ENCODE measurements around the gene FAM120AOS.

FAM120AOS gene

DNA sequence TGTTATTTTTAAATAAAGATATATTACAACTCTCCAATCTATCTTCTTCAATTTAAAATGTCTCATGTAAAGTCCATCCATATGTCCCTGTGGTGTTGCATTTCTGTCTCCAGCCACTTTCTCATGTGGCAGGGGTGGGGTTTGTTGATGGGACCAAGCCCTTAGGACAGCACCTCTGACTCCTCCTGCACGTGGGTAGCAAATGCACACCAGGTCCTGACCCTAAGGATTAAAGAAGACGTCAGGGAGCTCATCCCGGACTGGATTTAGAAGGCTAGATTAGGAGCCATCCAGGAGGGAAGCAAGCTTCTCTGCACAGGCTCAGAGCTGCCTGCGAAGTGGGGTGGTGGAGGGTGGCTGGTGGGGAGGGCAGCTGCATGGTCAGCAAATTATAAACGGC is 38.9 kb upstream of the FAM120AOS start:
- no peaks in the 10 kb centered on the region for H3K27me3 Mint-ChIP-seq (ENCODE audit: low read depth, poor library complexity)
- H3K27ac Mint-ChIP-seq = peak overlapping the region; percentile 18
- TF ChIP-seq, protein P1, sequence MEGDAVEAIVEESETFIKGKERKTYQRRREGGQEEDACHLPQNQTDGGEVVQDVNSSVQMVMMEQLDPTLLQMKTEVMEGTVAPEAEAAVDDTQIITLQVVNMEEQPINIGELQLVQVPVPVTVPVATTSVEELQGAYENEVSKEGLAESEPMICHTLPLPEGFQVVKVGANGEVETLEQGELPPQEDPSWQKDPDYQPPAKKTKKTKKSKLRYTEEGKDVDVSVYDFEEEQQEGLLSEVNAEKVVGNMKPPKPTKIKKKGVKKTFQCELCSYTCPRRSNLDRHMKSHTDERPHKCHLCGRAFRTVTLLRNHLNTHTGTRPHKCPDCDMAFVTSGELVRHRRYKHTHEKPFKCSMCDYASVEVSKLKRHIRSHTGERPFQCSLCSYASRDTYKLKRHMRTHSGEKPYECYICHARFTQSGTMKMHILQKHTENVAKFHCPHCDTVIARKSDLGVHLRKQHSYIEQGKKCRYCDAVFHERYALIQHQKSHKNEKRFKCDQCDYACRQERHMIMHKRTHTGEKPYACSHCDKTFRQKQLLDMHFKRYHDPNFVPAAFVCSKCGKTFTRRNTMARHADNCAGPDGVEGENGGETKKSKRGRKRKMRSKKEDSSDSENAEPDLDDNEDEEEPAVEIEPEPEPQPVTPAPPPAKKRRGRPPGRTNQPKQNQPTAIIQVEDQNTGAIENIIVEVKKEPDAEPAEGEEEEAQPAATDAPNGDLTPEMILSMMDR (IDR thresholded peaks at IDR 0.05) = no peak
- peaks cover 51% of the 10 kb centered on the region for H3K36me3 Mint-ChIP-seq (ENCODE audit: low read depth)
- peaks cover 17% of the 10 kb centered on the region for H3K4me1 Mint-ChIP-seq
- DNase-seq = no peak
- H3K4me3 Mint-ChIP-seq = no peak overlapping the region
- no peaks in the 10 kb centered on the region for H3K9me3 Mint-ChIP-seq

DNA sequence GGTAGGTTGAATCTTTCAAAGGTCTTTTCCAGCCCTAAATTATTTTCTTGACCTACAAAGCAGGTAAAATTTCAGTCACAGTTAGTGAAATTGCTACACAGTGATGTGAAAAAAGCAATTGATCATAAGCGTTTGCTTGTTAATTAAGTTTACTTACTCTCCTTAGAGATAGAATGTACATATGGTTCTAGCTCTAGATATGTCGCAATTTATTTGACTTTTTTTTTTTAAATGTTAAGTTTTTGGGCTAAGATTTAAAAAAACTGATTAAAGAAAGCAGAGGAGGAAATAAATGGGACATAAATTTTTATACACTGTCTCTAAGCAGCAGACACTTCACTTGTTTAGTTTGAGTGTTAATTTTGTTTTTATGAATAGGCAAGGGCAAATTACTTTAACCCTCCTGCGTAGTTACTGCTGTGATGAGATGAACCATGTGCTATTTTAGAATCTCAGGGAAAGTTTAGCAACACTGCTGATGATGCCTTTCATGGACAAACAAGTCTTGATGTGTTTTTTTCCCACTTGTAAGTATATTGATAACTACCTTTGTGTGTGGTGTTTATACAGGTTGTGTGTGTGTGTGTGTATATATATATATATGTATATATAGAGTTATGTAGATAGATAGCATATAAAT is 38.3 kb upstream of the FAM120AOS start:
- Mint-ChIP-seq H3K27me3 (ENCODE audit: low read depth, poor library complexity) (no peaks in the 10 kb centered on the region), H3K4me1 (peaks cover 17% of the 10 kb centered on the region), H3K36me3 (ENCODE audit: low read depth) (peaks cover 49% of the 10 kb centered on the region), H3K4me3 (no peak overlapping the region), H3K9me3 (no peaks in the 10 kb centered on the region), H3K27ac (no peak overlapping the region)
- TF ChIP-seq, protein P1 (IDR thresholded peaks at IDR 0.05) = no peak
- DNase-seq = no peak

DNA sequence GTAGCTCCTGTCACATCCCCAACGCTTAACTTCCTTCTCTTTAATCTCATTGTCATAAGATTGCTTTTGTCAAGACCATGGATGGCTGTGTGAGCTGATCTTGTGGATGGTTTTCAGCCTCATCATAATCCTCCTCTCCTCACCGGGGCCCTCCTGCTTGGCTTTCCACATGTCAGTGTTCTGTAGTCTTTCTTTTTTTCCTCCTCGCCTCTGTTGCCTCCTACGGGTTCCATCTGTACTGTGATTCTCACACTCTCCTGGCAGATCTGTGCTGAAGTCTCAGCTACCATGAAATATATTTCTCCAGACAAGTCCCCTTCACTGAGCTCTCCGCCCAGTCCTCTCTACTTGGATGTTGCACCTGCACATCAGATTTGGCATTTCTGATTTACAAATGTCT is 34.9 kb upstream of the FAM120AOS start:
- peaks cover 17% of the 10 kb centered on the region for H3K4me1 Mint-ChIP-seq
- H3K27ac Mint-ChIP-seq = peak overlapping the region; percentile 43
- TF ChIP-seq, protein P1 (IDR thresholded peaks at IDR 0.05) = no peak

DNA sequence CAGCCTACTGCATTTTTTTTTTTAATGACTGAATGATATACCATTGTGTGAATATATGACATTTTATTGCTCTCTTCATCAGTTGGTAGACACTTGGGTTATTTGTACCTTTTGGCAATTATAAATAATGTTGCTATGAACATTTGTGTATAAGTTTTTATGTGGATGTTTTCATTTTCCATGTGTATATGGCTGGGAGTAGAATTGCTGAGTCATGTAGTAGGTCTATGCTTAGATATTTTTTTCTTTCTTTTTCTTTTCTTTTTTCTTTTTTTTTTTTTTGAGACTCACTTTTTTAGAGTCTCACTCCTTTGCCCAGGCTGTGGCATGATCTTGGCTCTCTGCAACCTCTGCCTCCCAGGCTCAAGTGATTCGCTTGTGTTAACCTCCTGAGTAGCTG is 32.9 kb upstream of the FAM120AOS start:
- TF ChIP-seq, protein P1 (IDR thresholded peaks at IDR 0.05) = no peak
- H3K9me3 Mint-ChIP-seq = no peaks in the 10 kb centered on the region
- H3K4me3 Mint-ChIP-seq = no peak overlapping the region
- H3K27ac Mint-ChIP-seq = no peak overlapping the region
- H3K36me3 Mint-ChIP-seq (ENCODE audit: low read depth) = peaks cover 53% of the 10 kb centered on the region
- peaks cover 1% of the 10 kb centered on the region for H3K27me3 Mint-ChIP-seq (ENCODE audit: low read depth, poor library complexity)
- DNase-seq = no peak
- peaks cover 11% of the 10 kb centered on the region for H3K4me1 Mint-ChIP-seq

More for the DNA sequence above, 34.9 kb upstream of the FAM120AOS start:
- Mint-ChIP-seq H3K4me3 (no peak overlapping the region), H3K36me3 (ENCODE audit: low read depth) (peaks cover 47% of the 10 kb centered on the region), H3K27me3 (ENCODE audit: low read depth, poor library complexity) (no peaks in the 10 kb centered on the region), H3K9me3 (no peaks in the 10 kb centered on the region)
- no peak for DNase-seq

DNA sequence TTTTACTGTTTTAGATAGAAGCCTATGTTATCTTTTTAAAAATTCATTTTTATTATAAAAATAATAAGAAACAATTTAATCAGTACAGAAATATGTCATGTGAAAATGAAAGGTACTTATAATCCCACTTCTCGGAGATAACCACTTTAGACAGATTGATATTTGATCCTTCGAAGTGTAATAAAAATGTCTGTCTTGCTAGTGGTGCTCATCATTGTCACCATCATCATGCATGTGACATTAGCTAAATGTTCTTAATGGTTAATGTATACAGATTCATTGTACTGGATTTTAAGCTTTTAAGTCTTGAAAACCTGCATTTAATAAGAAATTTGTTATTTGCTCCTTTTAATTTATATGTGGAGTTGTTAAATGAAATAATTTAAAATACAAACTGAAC is 30.1 kb upstream of the FAM120AOS start:
- H3K27ac Mint-ChIP-seq = no peak overlapping the region
- no peak for DNase-seq
- H3K27me3 Mint-ChIP-seq (ENCODE audit: low read depth, poor library complexity) = peaks cover 6% of the 10 kb centered on the region
- H3K4me3 Mint-ChIP-seq = no peak overlapping the region
- TF ChIP-seq, protein P1 (IDR thresholded peaks at IDR 0.05) = no peak
- H3K4me1 Mint-ChIP-seq = peaks cover 24% of the 10 kb centered on the region
- H3K36me3 Mint-ChIP-seq (ENCODE audit: low read depth) = peaks cover 48% of the 10 kb centered on the region
- H3K9me3 Mint-ChIP-seq = no peaks in the 10 kb centered on the region

DNA sequence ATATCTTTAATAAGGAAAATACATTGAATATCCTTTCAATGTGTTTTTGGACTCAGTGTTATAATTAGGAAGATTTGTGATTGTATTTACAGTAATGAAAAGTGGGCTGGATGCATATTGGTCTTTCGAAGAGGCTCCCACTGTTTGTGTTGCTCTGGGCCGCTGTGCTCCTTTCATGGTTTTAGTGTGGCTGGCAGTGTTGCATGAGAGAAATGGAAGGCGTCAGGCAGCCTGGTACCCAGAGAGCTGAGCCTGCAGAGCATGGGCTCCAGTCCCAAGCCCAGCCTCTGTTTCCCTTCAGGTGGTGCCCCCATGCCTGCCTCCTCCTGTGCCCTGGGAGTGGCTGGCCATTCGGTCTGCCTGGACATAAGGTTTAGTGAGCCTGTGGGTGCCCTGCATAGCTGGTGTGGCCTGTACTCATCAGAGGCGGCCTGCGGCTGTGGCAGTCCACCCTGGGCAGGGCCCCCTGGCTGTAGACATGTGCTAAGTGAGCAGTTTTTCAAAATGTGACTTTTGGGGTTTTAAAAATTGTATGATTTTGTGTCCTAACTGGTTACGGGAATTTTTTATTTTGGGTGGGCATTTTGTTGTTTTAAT is 27.4 kb upstream of the FAM120AOS start:
- no peak overlapping the region for H3K27ac Mint-ChIP-seq

More for the DNA sequence above, 27.4 kb upstream of the FAM120AOS start:
- H3K27me3 Mint-ChIP-seq (ENCODE audit: low read depth, poor library complexity) = peaks cover 6% of the 10 kb centered on the region
- DNase-seq = no peak
- H3K36me3 Mint-ChIP-seq (ENCODE audit: low read depth) = peaks cover 33% of the 10 kb centered on the region
- H3K4me3 Mint-ChIP-seq = no peak overlapping the region
- H3K9me3 Mint-ChIP-seq = no peaks in the 10 kb centered on the region
- peaks cover 34% of the 10 kb centered on the region for H3K4me1 Mint-ChIP-seq
- TF ChIP-seq, protein P1 (IDR thresholded peaks at IDR 0.05) = no peak
